K562 (cell line): ENCODE results near the gene TRPM2. TPM values are rescaled to one million over a fixed set of nuclear protein-coding genes. Genes with fewer than 3 reads are reported as not detected.

Source experiments
- ATAC-seq: fragments of 200-7000 bp; cut with Tn5 transposase; 3 replicates; pipeline ENCODE4 v1.9.1; 2020; ENCODE audit warnings: moderate library complexity
- BruUV-seq: library from RNA; stranded (reverse); fragments of 400-500 nt; replicated peaks from 2 replicates; lab custom pipeline; 2021; lab: Mats Ljungman, UMichigan
- CTCF ChIA-PET: fragments of 300-600 bp; formaldehyde crosslinking; extraction: SDS; loops from one replicate; lab custom pipeline; 2021; ENCODE audit warnings: low intra/inter-chr PET ratio; lab: Yijun Ruan, JAX
- POLR2A ChIA-PET: fragments of 300-600, 350-650 bp; sonication (Branson Sonifier 250); formaldehyde crosslinking; extraction: SDS; loops from one replicate; lab custom pipeline; 2021; ENCODE audit warnings: antibody characterized with exemption, inconsistent platforms; lab: Yijun Ruan, JAX
- DNase-seq, 4 experiments: peaks; one replicate each; pipeline versions ENCODE4 v3.0.0 to v3.0.0-alpha.2; 2011 to 2018; ENCODE audit warnings: low spot score in 3 of 4, mixed read lengths in 3 of 4; ENCODE audit errors: extremely low read depth in 1 of 4
- FAIRE-seq: peaks from 2 replicates; lab custom pipeline; 2011; peaks lifted over from hg19 to GRCh38; lab: Jason Lieb, UNC
- H2AFZ ChIP-seq: 2 replicates; pipeline ENCODE4 v1.6.0; 2011; ENCODE audit warnings: low read depth, low read length, control low read depth, inconsistent platforms
- H3K27ac ChIP-seq: fragments of 200-600 bp; 3 replicates; pipeline ENCODE4 v1.8.0; 2011; ENCODE audit warnings: low read depth, mild to moderate bottlenecking, control low read depth, inconsistent platforms, low read length, moderate library complexity, mixed read lengths; ENCODE audit errors: extremely low read depth
- H3K27me3 ChIP-seq, 2 experiments: fragments of 300-600 bp in 1 of 2; 2 replicates in 1 of 2; 3 replicates in 1 of 2; pipeline versions ENCODE4 v1.6.0 to v1.8.0; 2011; ENCODE audit warnings: inconsistent platforms in 2 of 2, low read length in 2 of 2, mild to moderate bottlenecking in 1 of 2, mixed read lengths in 1 of 2, moderate library complexity in 1 of 2; ENCODE audit not compliant: control insufficient read depth in 2 of 2, insufficient read depth in 2 of 2
- H3K36me3 ChIP-seq: fragments of 300-600 bp; 3 replicates; pipeline ENCODE4 v1.8.0; 2011; ENCODE audit warnings: mild to moderate bottlenecking, low read length, inconsistent platforms; ENCODE audit not compliant: control insufficient read depth, insufficient read depth
- H3K4me1 ChIP-seq, 2 experiments: fragments of 200-600 bp in 1 of 2; replicated peaks in 1 of 2; 2 replicates in 1 of 2; 3 replicates in 1 of 2; pipeline versions ENCODE4 v1.5.1 to v1.8.0; 2011; ENCODE audit warnings: inconsistent platforms in 2 of 2, low read length in 2 of 2, mild to moderate bottlenecking in 1 of 2, mixed read lengths in 1 of 2, moderate library complexity in 1 of 2; ENCODE audit not compliant: control insufficient read depth in 2 of 2, insufficient read depth in 2 of 2
- H3K4me2 ChIP-seq: 2 replicates; pipeline ENCODE4 v1.6.1; 2011; ENCODE audit warnings: low read length, control low read depth, inconsistent platforms, mixed read lengths; ENCODE audit not compliant: insufficient read depth
- H3K4me3 ChIP-seq: fragments of 200-600 bp; sonication (generic), shearing (Covaris generic); 2 replicates; pipeline ENCODE4 v1.5.1; 2016; ENCODE audit warnings: control low read depth, inconsistent platforms
- H3K79me2 ChIP-seq: fragments of 200-600 bp; 3 replicates; pipeline ENCODE4 v1.8.0; 2011; ENCODE audit warnings: low read length, inconsistent platforms; ENCODE audit not compliant: control insufficient read depth, insufficient read depth
- H3K9ac ChIP-seq, 2 experiments: 2 replicates each; pipeline versions ENCODE4 v1.6.0 to v1.6.1; 2011; ENCODE audit warnings: low read depth in 2 of 2, low read length in 2 of 2, control low read depth in 1 of 2, inconsistent platforms in 1 of 2, mild to moderate bottlenecking in 1 of 2, mixed read lengths in 1 of 2; ENCODE audit not compliant: insufficient read depth in 1 of 2
- H3K9me1 ChIP-seq: one replicate; pipeline ENCODE4 v1.6.0; 2011; ENCODE audit warnings: inconsistent platforms, mild to moderate bottlenecking, low read length, moderate library complexity; ENCODE audit not compliant: control insufficient read depth, insufficient read depth
- H3K9me3 ChIP-seq: replicated peaks from 2 replicates; pipeline ENCODE4 v1.5.1; 2011; ENCODE audit warnings: low read depth, low read length, inconsistent platforms; ENCODE audit not compliant: control insufficient read depth, insufficient read depth
- H4K20me1 ChIP-seq: replicated peaks from 2 replicates; pipeline ENCODE4 v1.6.1; 2011; ENCODE audit warnings: low read length, inconsistent platforms, mixed read lengths; ENCODE audit not compliant: control insufficient read depth, insufficient read depth
- ARHGAP35 ChIP-seq: fragments of 450-650 bp; IDR thresholded peaks from 2 replicates; pipeline ENCODE4 v1.6.1; 2018; ENCODE audit not compliant: partially characterized antibody
- BDP1 ChIP-seq: IDR thresholded peaks from 3 replicates; pipeline ENCODE4 v1.6.1; 2011; ENCODE audit not compliant: insufficient read length, insufficient read depth
- CBFA2T3 ChIP-seq: fragments of 450-650 bp; IDR thresholded peaks from 2 replicates; pipeline ENCODE4 v1.6.1; 2017
- CREB1 ChIP-seq, 2 experiments: sonication (generic) in 1 of 2; formaldehyde crosslinking in 1 of 2; IDR thresholded peaks; 2 replicates each; pipeline versions ENCODE4 v1.6.1 to v1.8.0; 2012 to 2022; ENCODE audit warnings: inconsistent platforms in 1 of 2, mild to moderate bottlenecking in 1 of 2, missing genetic modification reagents in 1 of 2, moderate library complexity in 1 of 2
- DNMT1 ChIP-seq: fragments of 450-650 bp; IDR thresholded peaks from 2 replicates; pipeline ENCODE4 v1.6.1; 2016; ENCODE audit warnings: antibody characterized with exemption, mild to moderate bottlenecking
- HMGXB4 ChIP-seq: sonication (generic); formaldehyde crosslinking; IDR thresholded peaks from 2 replicates; pipeline ENCODE4 v1.8.1; 2023; ENCODE audit warnings: mild to moderate bottlenecking, missing genetic modification reagents
- L3MBTL2 ChIP-seq: fragments of 450-650 bp; IDR thresholded peaks from 2 replicates; pipeline ENCODE4 v1.6.1; 2016; ENCODE audit warnings: mild to moderate bottlenecking, moderate library complexity
- NR1H2 ChIP-seq: sonication (generic); formaldehyde crosslinking; IDR thresholded peaks from 2 replicates; pipeline ENCODE4 v1.4.0; 2020; ENCODE audit warnings: mild to moderate bottlenecking, missing genetic modification reagents
- RBFOX2 ChIP-seq: fragments of 200-400 bp; formaldehyde crosslinking; IDR thresholded peaks from 2 replicates; pipeline ENCODE4 v1.6.1; 2017; ENCODE audit warnings: low read depth, mild to moderate bottlenecking, low read length, moderate library complexity
- SLC30A9 ChIP-seq: fragments of 250-450 bp; sonication (Bioruptor Pico); IDR thresholded peaks from 2 replicates; pipeline ENCODE4 v1.8.0; 2022; ENCODE audit warnings: mild to moderate bottlenecking, moderate library complexity
- SREBF1 ChIP-seq: fragments of 150-350 bp; IDR thresholded peaks from 2 replicates; pipeline ENCODE4 v1.6.1; 2014; ENCODE audit warnings: antibody characterized with exemption, low read depth, low read length, borderline replicate concordance
- SRF ChIP-seq, 2 experiments: fragments of 250-450, 450-650 bp in 1 of 2; sonication (Bioruptor Pico) in 1 of 2; sonication (generic) in 1 of 2; formaldehyde crosslinking; IDR thresholded peaks; 2 replicates each; pipeline versions ENCODE4 v1.5.0 to v1.5.1; 2020 to 2022; ENCODE audit warnings: mild to moderate bottlenecking in 1 of 2, missing genetic modification reagents in 1 of 2
- ZNF140 ChIP-seq: fragments of 250-450 bp; sonication (Bioruptor Pico); IDR thresholded peaks from 2 replicates; pipeline ENCODE4 v1.8.0; 2021; ENCODE audit warnings: moderate library complexity, mild to moderate bottlenecking, inconsistent platforms
- ZNF592 ChIP-seq: fragments of 450-650 bp; IDR thresholded peaks from 2 replicates; pipeline ENCODE4 v1.6.1; 2017; ENCODE audit warnings: antibody characterized with exemption, mild to moderate bottlenecking
- ZNF639 ChIP-seq, 2 experiments: fragments of 200-800 bp in 1 of 2; sonication (Bioruptor generic) in 1 of 2; sonication (generic) in 1 of 2; formaldehyde crosslinking in 1 of 2; IDR thresholded peaks in 1 of 2; conservative IDR thresholded peaks in 1 of 2; 2 replicates each; pipeline versions ENCODE4 v1.5.0 to v1.6.1; 2016 to 2020; ENCODE audit warnings: missing compliant biosample characterization in 1 of 2, missing genetic modification characterization in 1 of 2, missing genetic modification reagents in 1 of 2
- ZNF830 ChIP-seq: fragments of 250-450 bp; sonication (Bioruptor Pico); IDR thresholded peaks from 2 replicates; pipeline ENCODE4 v1.5.0; 2021; ENCODE audit warnings: mild to moderate bottlenecking
- WGBS: fragments of 100-300 bp; shearing (Covaris generic); methylation state at CpG from one replicate; pipeline ENCODE4 v1.1.6; 2016; ENCODE audit warnings: low coverage, mixed read lengths; ENCODE audit not compliant: insufficient coverage; ENCODE audit errors: missing lambda C conversion rate; 5-methylcytosine and 5-hydroxymethylcytosine counted together
- in situ Hi-C: fragments of 300-500 bp; cut with MboI; formaldehyde crosslinking; loops from 4 replicates; pipeline ENCODE4 v1.15.0; 2018; ENCODE audit warnings: inconsistent platforms, mixed read lengths
- intact Hi-C: fragments of 100-400 bp; cut with micrococcal nuclease; formaldehyde crosslinking; loops from 2 replicates; pipeline ENCODE4 v1.14.2; 2022
- polyA plus RNA-seq, 8 experiments: library from polyadenylated mRNA; depleted of rRNA in 4 of 8; stranded (reverse) in 5 of 8; unstranded in 3 of 8; fragments of >200 nt; fragmentation: Nextera tagmentation in 2 of 8; fragmentation: Illumina TruSeq in 1 of 8; extraction: Ambion mirVana in 2 of 8; extraction: Trizol in 1 of 8; gene quantifications; 2 replicates each; pipeline versions ENCODE4 v1.2.1 to v1.2.3, GENCODE V29; 2011 to 2014; ENCODE audit warnings: inconsistent platforms in 1 of 8, missing spikeins in 1 of 8
- total RNA-seq, 7 experiments: library from RNA; depleted of rRNA in 6 of 7; stranded (reverse); fragments of >200 nt in 6 of 7; fragmentation: Illumina TruSeq in 2 of 7; extraction: Trizol in 2 of 7; gene quantifications; 2 replicates each; pipeline versions ENCODE4 v1.2.1 to v1.2.3, GENCODE V29; 2011 to 2021; ENCODE audit warnings: low replicate concordance in 1 of 7

The TRPM2 gene
- total and polyA plus RNA-seq, 9 of the 15 experiments (the other 6 are each of a cell fraction or from before 2014, with no cell fraction given), result 0.33 to 2.1 (median 0.98) TPM; not detected in 2

- DNase-seq, result no peak
- H4K20me1 ChIP-seq, result no peaks in the 10 kb centered on the region
- in situ Hi-C loops, result no loop called here
- no peaks in the 10 kb centered on the region for H3K9me1 ChIP-seq
- peaks cover 0 to 4% of the 10 kb centered on the region in 2 experiments; a peak in 1 of 5 replicates for H3K4me1 ChIP-seq
- H3K4me2 ChIP-seq, result no peak overlapping the region
- no peak for ATAC-seq
- WGBS, result 1% methylated on average over 17 of the region's 17 CpGs
- POLR2A ChIA-PET, result no interaction called here
- no peak overlapping the region for H3K4me3 ChIP-seq
- H3K27ac ChIP-seq, result no peak overlapping the region
- no peaks in the 10 kb centered on the region for H3K9me3 ChIP-seq
- H3K79me2 ChIP-seq, result no peaks in the 10 kb centered on the region
- no peak for FAIRE-seq
- CTCF ChIA-PET, result no interaction called here
- H3K9ac ChIP-seq, result no peak overlapping the region
- BruUV-seq, result no TSS peak
- H2AFZ ChIP-seq, result no peak overlapping the region
- peaks cover 13 to 34% of the 10 kb centered on the region in 2 experiments; a peak in 4 of 5 replicates for H3K27me3 ChIP-seq
- intact Hi-C loops, result no loop called here
- TF ChIP-seq RBFOX2, result no peak
- TF ChIP-seq ZNF830, result no peak
- TF ChIP-seq ARHGAP35, result no peak
- TF ChIP-seq L3MBTL2, result no peak
- TF ChIP-seq ZNF140 (CRISPR knock-in tag), result no peak
- no peak for TF ChIP-seq CREB1 (IDR thresholded peaks at IDR 0.05)
- no peak for TF ChIP-seq CREB1 (CRISPR knock-in tag; IDR thresholded peaks at IDR 0.05)
- no peak for TF ChIP-seq SRF (CRISPR knock-in tag; IDR thresholded peaks at IDR 0.05)
- no peak for TF ChIP-seq ZNF592
- TF ChIP-seq SLC30A9 (CRISPR knock-in tag), result no peak
- TF ChIP-seq DNMT1, result no peak
- no peak for TF ChIP-seq SREBF1
- no peak for TF ChIP-seq HMGXB4 (CRISPR knock-in tag)
- TF ChIP-seq NR1H2 (CRISPR knock-in tag), result no peak
- TF ChIP-seq CBFA2T3, result no peak
- TF ChIP-seq ZNF639 (CRISPR knock-in tag; conservative IDR thresholded peaks at IDR 0.05 in 1 of 2, IDR thresholded peaks at IDR 0.05 in 1 of 2), result no peak
- no peak for TF ChIP-seq BDP1
- H3K36me3 ChIP-seq, result no peaks in the 10 kb centered on the region
These were observed 121.9 kb downstream of the TRPM2 start for GRCh38 chr21:44475266-44475845.
